Measurements from ENCODE around the gene S100A10. TPM values are rescaled to one million over a fixed set of nuclear protein-coding genes. Genes with fewer than 3 reads are reported as not detected.

The S100A10 gene
- total and polyA plus RNA-seq, 2 of the 4 experiments (the other 2 are of a cell fraction), result 86.0 to 277 TPM

DNA sequence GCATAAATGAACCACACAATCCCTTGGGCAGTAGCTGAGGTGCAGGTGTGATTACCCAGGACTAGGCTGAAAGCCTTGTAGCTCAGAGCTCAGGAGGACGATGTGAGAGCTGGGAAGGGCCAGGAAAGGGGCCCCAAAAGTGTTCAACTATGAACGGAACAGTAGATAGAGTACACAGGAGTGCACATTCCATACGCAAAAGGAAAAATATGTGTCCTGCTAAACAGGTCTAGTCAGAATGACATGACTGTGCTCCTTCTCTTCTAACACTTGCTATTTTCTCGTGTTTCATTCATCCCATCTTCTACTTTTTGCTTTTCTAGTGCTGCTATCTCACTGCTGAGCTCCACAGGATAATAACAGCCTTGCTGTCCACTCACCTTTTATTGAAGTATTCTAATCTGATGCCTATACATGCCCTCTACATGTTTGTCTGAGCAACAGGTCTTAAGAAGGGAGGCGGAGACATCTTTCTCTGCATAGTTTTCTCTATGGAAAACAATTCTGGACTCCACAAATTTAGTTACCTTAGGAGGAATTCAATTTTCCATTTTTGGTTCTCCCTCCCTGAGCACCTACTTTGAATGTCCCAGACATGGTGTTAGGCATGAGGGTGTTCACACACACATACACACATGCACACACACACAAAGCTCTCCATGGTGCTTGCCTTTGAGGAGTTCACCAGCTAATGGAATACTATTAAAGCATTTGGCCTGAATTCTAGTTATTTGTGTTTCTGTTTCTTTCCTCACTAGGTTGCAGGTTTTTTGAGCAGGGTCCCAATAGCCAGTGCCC, 3.4 kb downstream of the S100A10 start:
- Histone ChIP-seq H3K4me2 (ENCODE audit: low read depth, low read length) (peak overlapping the region; percentile 74), H4K5ac (ENCODE audit: low read depth, low read length) (no peak overlapping the region), H2AK5ac (ENCODE audit: low read depth, low read length) (peak overlapping the region; percentile 81), H3K79me1 (ENCODE audit: low read depth in 1 of 2, low read length in 2 of 2) (peaks cover 12 to 67% of the 10 kb centered on the region in 2 experiments), H3K23ac (ENCODE audit: low read depth, low read length) (peak overlapping the region; percentile 33; the same call in 1 of the 2 replicates), H2BK5ac (ENCODE audit: low read depth, low read length, poor library complexity, severe bottlenecking) (no peak overlapping the region), H2AK9ac (replicated peaks; ENCODE audit: low read depth, low read length, poor library complexity) (no peak overlapping the region), H2AFZ (replicated peaks; ENCODE audit: low read length, poor library complexity) (no peak overlapping the region), H2BK15ac (ENCODE audit: low read depth, low read length) (no peak overlapping the region), H4K8ac (ENCODE audit: low read depth in 2 of 2, low read length in 2 of 2) (no peak overlapping the region), H4K91ac (ENCODE audit: insufficient read depth, low read depth, low read length) (0 out of 2 replicates have a peak overlapping the region, but pooled peaks have one; percentile 20), H3K9me3 (ENCODE audit: control insufficient read depth, insufficient read depth, low read length) (no peaks in the 10 kb centered on the region), H4K20me1 (ENCODE audit: insufficient read depth, low read length) (peaks cover 65% of the 10 kb centered on the region), H3K4ac (ENCODE audit: low read depth, low read length) (peak overlapping the region; percentile 8), H3K4me3 (ENCODE audit: insufficient read depth, low read depth, low read length) (no peak overlapping the region), H3K9me1 (ENCODE audit: insufficient read depth, low read length) (peaks cover 12% of the 10 kb centered on the region), H3K27me3 (ENCODE audit: control insufficient read depth, insufficient read depth, low read length) (no peaks in the 10 kb centered on the region), H2BK20ac (ENCODE audit: low read depth, low read length) (peak overlapping the region; percentile 20; the same call in 1 of the 2 replicates), H3K36me3 (ENCODE audit: control insufficient read depth, insufficient read depth, low read length) (peaks cover 3% of the 10 kb centered on the region), H2BK120ac (ENCODE audit: low read depth, low read length) (peak overlapping the region; percentile 2; the same call in 1 of the 2 replicates), H3K56ac (ENCODE audit: extremely low read depth, insufficient read depth, low read length) (peak overlapping the region; percentile 4; the same call in 1 of the 2 replicates), H3K9ac (ENCODE audit: low read depth, low read length) (no peak overlapping the region), H3K27ac (ENCODE audit: insufficient read depth, low read length) (no peak overlapping the region), H3K14ac (replicated peaks; ENCODE audit: low read depth, low read length) (0 out of 2 replicates have a peak overlapping the region, but pooled peaks have one; percentile 56), H3K18ac (ENCODE audit: low read depth, low read length) (no peak overlapping the region), H3K4me1 (ENCODE audit: control insufficient read depth, insufficient read depth, low read length) (peaks cover 28% of the 10 kb centered on the region)
- dilution Hi-C loops (cut with HindIII; ENCODE audit: low sequenced_read_pairs, unreplicated experiment) (no loop called here), in situ Hi-C loops (cut with MboI; ENCODE audit: low sequenced_read_pairs) (loop anchor here (10.0 to 25.0 kb wide), 2 partner anchors 445 to 678 kb away; partner anchors contain the start of gene TUFT1), intact Hi-C loops (cut with micrococcal nuclease) (no loop called here)
- TF ChIP-seq MAZ (IDR thresholded peaks at IDR 0.05; ENCODE audit: borderline replicate concordance, low read depth, low read length) (no peak), POLR2A (IDR thresholded peaks at IDR 0.05; ENCODE audit: low read depth, low read length) (peak; percentile 3; the same call in 1 of the 2 replicates)
- ChIA-PET POLR2A (ENCODE audit: unreplicated experiment) (no interaction called here), CTCF (interaction anchor here (0.7 to 2.9 kb wide), 3 partner anchors 11 to 23 kb away, joined by 3 to 12 read pairs (median 5); no protein-coding TSS in a partner anchor)
- no peak for DNase-seq
- WGBS, 2 experiments (ENCODE audit: extremely low coverage in 2 of 2, insufficient read length in 1 of 2), result 78% methylated on average over 3 of the region's 5 CpGs; no CpG with 5 or more reads in 1 of the 2 experiments
- BruUV-seq (replicated peaks), result no TSS peak
- ATAC-seq (ENCODE audit: low read depth), result no peak

Measured in IMR-90 (cell line).